ENCODE measurements around the gene ATCAY. TPM values are rescaled to one million over a fixed set of nuclear protein-coding genes. Genes with fewer than 3 reads are reported as not detected.

ATCAY gene
- polyA plus RNA-seq, 3 donors = not detected

DNA sequence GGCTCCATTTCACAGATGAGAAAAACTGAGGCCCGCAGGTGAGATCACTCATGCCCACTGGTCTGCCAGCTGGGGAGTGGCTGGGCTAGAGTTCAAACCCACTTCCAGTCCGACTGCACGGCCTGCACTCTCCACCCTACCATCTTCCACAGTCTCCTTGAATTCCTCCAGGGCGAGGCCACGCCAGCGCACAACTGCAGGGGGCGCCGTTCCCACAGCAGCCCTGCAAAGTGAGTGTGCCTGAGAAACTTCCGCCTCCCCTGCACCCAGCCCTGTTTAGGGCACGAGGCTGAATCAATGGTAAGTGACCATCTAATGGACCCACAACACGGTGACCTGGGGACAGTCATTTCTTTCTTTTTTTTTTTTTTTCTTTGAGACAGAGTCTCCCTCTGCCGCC, 829 bp upstream of the ATCAY start:
- WGBS (ENCODE audit: insufficient coverage) = 72% methylated on average over 12 of the region's 12 CpGs
- no peaks in the 10 kb centered on the region for H3K36me3 ChIP-seq (replicated peaks in 1 of 2; ENCODE audit: control insufficient read depth in 1 of 2, insufficient read depth in 2 of 2, low read length in 2 of 2)
- H3K4me1 ChIP-seq (ENCODE audit: control insufficient read depth in 1 of 2, insufficient read depth in 2 of 2, low read length in 2 of 2) = no peaks in the 10 kb centered on the region
- H3K9me3 ChIP-seq (replicated peaks in 1 of 2; ENCODE audit: control insufficient read depth in 1 of 2, insufficient read depth in 1 of 2, low read length in 2 of 2) = peaks cover 0 to 5% of the 10 kb centered on the region in 2 donors
- no peak overlapping the region for H3K27ac Mint-ChIP-seq
- H3K4me3 Mint-ChIP-seq = peak overlapping the region in 1 of 2 donors; percentile 78
- H3K4me3 ChIP-seq (replicated peaks in 1 of 3; ENCODE audit: low read depth in 2 of 3, low read length in 3 of 3) = no peak overlapping the region
- peaks cover 0 to 5% (median 2%) of the 10 kb centered on the region in 7 donors for H3K9me3 Mint-ChIP-seq
- no peaks in the 10 kb centered on the region for H4K20me1 ChIP-seq (ENCODE audit: insufficient read depth, low read length)
- TF ChIP-seq, protein P1, sequence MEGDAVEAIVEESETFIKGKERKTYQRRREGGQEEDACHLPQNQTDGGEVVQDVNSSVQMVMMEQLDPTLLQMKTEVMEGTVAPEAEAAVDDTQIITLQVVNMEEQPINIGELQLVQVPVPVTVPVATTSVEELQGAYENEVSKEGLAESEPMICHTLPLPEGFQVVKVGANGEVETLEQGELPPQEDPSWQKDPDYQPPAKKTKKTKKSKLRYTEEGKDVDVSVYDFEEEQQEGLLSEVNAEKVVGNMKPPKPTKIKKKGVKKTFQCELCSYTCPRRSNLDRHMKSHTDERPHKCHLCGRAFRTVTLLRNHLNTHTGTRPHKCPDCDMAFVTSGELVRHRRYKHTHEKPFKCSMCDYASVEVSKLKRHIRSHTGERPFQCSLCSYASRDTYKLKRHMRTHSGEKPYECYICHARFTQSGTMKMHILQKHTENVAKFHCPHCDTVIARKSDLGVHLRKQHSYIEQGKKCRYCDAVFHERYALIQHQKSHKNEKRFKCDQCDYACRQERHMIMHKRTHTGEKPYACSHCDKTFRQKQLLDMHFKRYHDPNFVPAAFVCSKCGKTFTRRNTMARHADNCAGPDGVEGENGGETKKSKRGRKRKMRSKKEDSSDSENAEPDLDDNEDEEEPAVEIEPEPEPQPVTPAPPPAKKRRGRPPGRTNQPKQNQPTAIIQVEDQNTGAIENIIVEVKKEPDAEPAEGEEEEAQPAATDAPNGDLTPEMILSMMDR (IDR thresholded peaks at IDR 0.05) = no peak
- DNase-seq = no peak
- intact Hi-C loops (cut with micrococcal nuclease) = no loop called here
- H3K9ac ChIP-seq (ENCODE audit: insufficient read depth, low read length, poor library complexity, severe bottlenecking) = no peak overlapping the region
- no peaks in the 10 kb centered on the region for H3K36me3 Mint-ChIP-seq
- H3K4me2 ChIP-seq (replicated peaks; ENCODE audit: extremely low read depth, low read length, poor library complexity, severe bottlenecking) = no peak overlapping the region
- no peak overlapping the region for H2AFZ ChIP-seq (ENCODE audit: insufficient read depth, low read depth, low read length, poor library complexity, severe bottlenecking)
- H3K4me1 Mint-ChIP-seq = peaks cover 5% of the 10 kb centered on the region
- H3K27me3 ChIP-seq (ENCODE audit: control insufficient read depth in 2 of 2, insufficient read depth in 2 of 2, low read length in 2 of 2) = peaks cover 12 to 33% of the 10 kb centered on the region in 2 donors
- no peaks in the 10 kb centered on the region for H3K79me2 ChIP-seq (ENCODE audit: insufficient read depth, low read length)
- no peak overlapping the region for H3K27ac ChIP-seq (ENCODE audit: low read depth in 1 of 2, low read length in 2 of 2)
- peaks cover 35 to 52% (median 44%) of the 10 kb centered on the region in 3 donors for H3K27me3 Mint-ChIP-seq (ENCODE audit: low read depth in 3 of 3)

DNA sequence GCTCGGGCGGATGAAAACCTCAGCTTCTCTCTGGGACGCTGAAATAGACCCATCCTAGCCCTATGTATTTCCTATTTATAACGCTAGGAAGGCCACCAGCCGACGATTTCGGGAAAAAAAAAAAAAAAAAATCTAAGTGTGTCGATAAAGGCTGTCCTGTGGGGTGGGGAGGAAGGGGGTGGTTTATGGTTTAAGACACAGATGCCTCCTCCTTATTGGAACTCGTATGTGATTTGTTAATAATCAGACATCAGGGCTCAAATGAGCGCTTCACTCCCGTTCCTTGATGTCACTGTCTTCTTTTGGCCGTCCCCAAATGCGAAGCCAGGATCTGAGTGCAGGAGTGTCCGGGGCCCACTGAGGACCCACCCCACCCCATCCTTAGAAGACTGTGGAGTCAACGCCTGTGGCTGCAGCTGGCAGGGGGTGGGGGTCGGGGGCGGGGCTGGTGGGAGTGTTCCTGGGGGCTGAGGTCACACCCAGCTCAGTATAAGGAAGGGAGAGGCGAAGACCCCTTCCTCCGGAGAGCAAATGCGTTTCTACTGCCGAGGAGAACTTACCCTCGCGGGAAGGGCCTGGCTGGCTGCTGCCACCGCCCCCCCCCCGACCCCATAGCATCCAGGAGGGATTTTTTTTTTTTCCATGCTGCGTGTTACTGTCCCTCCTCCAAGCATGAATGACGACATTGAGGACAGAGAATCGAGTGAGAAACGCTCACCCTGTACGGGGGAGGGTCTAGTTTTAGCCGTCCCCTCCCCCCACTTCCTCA, 971 bp downstream of the ATCAY start:
- Mint-ChIP-seq H3K4me1 (peaks cover 5% of the 10 kb centered on the region), H3K27ac (no peak overlapping the region), H3K36me3 (no peaks in the 10 kb centered on the region), H3K9me3 (peaks cover 0 to 5% (median 2%) of the 10 kb centered on the region in 7 donors), H3K4me3 (peak overlapping the region in 1 of 2 donors; percentile 78), H3K27me3 (ENCODE audit: low read depth in 3 of 3) (peaks cover 35 to 51% (median 48%) of the 10 kb centered on the region in 3 donors)
- H3K79me2 ChIP-seq (ENCODE audit: insufficient read depth, low read length) = no peaks in the 10 kb centered on the region
- DNase-seq = no peak
- no peak overlapping the region for H3K9ac ChIP-seq (ENCODE audit: insufficient read depth, low read length, poor library complexity, severe bottlenecking)
- no peak overlapping the region for H3K27ac ChIP-seq (ENCODE audit: low read depth in 1 of 2, low read length in 2 of 2)
- TF ChIP-seq, protein P1 (IDR thresholded peaks at IDR 0.05) = no peak
- H3K4me1 ChIP-seq (ENCODE audit: control insufficient read depth in 1 of 2, insufficient read depth in 2 of 2, low read length in 2 of 2) = no peaks in the 10 kb centered on the region
- 10% methylated on average over 4 of the region's 31 CpGs for WGBS (ENCODE audit: insufficient coverage)
- H3K9me3 ChIP-seq (replicated peaks in 1 of 2; ENCODE audit: control insufficient read depth in 1 of 2, insufficient read depth in 1 of 2, low read length in 2 of 2) = peaks cover 0 to 5% of the 10 kb centered on the region in 2 donors
- H3K27me3 ChIP-seq (ENCODE audit: control insufficient read depth in 2 of 2, insufficient read depth in 2 of 2, low read length in 2 of 2) = peaks cover 12 to 33% of the 10 kb centered on the region in 2 donors
- H2AFZ ChIP-seq (ENCODE audit: insufficient read depth, low read depth, low read length, poor library complexity, severe bottlenecking) = no peak overlapping the region
- H3K4me3 ChIP-seq (replicated peaks in 1 of 3; ENCODE audit: low read depth in 2 of 3, low read length in 3 of 3) = no peak overlapping the region
- H4K20me1 ChIP-seq (ENCODE audit: insufficient read depth, low read length) = no peaks in the 10 kb centered on the region
- no peak overlapping the region for H3K4me2 ChIP-seq (replicated peaks; ENCODE audit: extremely low read depth, low read length, poor library complexity, severe bottlenecking)
- intact Hi-C loops (cut with micrococcal nuclease) = no loop called here
- H3K36me3 ChIP-seq (replicated peaks in 1 of 2; ENCODE audit: control insufficient read depth in 1 of 2, insufficient read depth in 2 of 2, low read length in 2 of 2) = no peaks in the 10 kb centered on the region
